ENCODE measurements around the gene RNF157. TPM values are rescaled to one million over a fixed set of nuclear protein-coding genes. Genes with fewer than 3 reads are reported as not detected.
"Not testable (repeated sequence)": the region's sequence is repeated elsewhere in the genome, so short reads cannot be mapped to it uniquely, and the experiment has no call there.

Gene RNF157
- total RNA-seq, 1 donor from 2014 or later, result 17.5 TPM

DNA sequence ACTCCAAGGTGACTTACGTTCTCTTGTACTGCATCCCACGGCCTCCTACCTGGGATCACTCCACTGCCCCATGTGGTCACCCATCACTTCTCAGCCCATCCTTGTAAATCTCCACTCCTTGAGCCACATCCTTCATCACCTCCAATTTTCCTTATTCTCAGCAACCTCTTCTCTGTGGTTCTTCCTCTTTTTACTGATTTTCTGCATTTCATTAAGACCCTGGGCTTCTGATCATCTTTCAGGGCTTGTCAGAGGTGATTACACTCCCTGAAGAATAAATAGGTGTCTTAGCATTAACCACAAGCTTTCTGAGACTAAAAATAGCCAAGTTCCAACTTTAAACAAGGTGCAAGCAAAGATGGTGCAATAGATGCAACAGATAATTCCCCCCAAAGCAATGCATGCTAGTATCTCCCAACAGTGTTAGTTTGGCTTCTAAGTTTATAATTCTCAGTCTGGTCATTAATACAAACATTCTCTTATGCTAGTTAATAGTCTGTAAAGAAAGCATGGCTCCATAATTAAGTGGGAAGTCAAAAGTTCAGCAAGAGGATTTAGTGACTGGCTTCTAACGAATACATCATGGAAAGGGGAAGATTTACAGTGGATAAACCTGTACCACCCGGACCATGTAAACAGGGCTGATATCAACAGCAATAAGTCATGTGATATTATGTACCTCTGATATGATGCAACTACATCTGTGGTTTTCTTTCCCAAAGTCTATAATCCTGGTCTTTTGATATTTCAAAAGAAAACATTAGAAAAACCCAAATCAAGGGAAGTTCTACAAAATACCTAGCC, 51.9 kb downstream of the RNF157 start:
- no peak for DNase-seq

DNA sequence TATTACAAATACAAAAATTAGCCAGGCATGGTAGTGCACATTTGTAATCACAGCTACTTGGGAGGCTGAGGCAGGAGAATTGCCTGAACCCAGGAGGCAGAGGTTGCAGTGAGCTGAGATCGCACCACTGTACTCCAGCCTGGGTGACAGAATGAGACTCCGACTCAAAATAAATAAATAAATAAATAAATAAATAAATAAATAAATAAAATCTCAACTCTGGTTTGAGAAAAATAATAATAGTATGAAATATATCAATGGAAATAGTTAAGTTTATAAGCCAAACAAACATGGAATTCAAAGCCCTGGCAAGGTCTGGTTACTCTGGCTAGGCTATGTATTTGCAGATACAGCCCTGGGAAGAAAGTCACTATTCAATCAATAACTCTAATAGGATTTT, 53.5 kb downstream of the RNF157 start:
- not testable (repeated sequence) for DNase-seq

DNA sequence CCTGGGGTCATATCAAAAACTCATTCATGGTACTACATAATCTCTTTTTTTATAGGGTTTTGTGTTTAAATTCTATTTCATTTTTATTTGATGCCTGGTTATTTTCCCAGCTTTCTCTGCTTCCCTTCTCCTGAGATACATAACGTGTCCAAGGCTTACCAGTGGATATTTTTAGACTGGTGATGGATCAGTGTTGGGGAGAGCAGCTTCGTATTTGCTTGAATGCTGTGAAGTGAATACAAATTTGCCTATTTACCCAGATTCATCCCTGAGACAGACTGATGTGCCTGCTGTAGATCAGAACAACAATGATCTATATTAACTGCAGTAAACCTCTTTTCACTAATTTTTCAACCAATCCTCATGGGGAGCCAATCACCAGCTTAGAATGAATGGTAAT, 56.0 kb downstream of the RNF157 start:
- DNase-seq, result no peak

DNA sequence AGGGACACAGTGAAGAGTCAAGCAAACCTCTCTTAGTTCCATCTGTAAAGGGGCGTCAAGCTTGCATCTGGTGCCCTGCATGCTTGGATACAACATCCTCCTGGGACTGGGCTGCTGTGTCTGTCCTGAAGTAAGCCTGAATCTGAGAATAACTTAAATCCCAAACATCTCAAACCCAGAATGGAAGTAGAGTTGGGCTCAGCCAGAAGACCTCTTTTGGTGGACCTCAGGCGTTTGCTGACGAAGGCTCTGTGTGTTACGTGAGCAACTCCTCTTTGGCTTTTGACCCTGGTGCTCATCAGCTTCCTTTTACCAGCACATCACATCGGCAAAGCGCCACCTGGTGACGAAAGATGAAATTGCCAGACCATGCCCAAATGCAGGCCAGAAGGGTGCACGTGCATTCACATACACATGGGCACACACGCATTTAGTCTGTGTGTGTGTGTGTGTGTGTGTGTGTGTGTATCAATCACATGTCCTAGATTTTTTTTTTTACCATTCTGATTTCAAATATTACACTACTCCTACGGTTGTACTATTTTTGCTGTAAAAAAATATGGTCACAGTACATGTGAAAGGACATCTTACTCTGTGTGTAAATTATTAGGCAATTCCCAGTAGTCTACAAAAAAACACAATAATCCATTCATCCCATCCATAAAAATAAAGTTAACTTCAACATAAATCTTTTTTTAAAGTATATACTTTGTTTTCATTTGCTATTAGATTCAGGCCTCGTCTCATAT, 58.1 kb downstream of the RNF157 start:
- peak; percentile 76 for DNase-seq

DNA sequence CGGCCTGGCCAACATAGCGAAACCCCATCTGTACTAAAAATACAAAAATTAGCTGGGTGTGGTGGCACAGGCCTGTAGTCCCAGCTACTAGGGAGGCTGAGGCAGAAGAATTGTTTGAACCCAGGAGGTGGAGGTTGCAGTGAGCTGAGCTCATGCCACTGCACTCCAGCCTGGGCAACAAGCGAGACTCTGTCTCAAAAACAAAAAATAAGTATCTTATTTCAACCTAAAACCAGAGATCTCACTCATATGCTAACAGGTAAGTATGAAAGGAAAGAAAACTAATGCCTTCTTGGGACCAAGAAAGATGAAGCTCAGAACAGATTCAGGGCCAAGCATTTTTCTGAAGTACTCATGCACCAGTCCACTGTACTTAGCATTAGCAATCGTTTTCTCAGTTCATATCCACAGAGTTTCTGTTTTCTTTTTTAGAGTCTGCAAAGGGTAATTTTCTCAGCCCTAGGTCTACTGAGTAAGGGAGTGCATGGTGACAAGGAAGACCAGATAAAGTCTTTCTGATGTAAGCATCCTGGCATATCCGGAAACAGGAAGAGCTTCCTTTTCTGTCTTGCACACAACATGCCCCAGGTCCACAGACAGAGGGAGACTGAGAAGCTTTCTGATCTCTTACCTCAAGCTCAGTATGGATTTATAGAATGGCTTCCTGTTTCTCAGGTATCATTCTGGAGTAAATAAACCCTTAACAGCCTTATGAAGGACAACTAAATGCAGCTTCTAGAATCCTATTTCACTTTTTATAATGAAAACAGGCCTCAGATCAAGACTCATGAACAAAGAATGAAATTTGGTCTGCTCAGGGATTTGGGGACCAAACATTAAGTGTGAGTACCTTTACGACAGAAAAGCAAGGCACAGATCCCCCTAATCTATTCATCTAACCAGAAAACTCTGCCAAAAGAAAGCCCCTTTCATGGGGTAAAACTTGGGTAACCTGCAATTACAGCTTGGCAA, 60.5 kb downstream of the RNF157 start:
- DNase-seq, result no peak

DNA sequence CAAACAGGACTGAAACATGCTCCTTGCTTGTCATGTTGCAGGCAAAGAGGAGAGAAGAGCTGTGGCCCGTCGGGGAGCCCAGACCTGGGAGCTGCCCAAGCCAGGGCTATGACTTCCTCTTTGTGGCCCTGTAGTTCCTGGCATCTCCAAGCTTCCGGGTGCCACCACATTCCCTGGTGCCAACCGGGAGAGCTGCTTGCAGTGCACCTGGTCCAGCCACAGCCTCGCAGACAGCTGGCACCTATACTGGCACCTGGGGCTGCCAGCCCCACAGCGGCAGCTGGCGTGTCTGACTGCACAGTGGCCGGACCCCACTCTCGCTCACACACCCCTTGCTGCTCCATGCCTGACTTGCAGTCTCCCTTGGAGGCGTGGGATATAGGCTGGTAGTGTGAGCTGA, 62.2 kb downstream of the RNF157 start:
- no peak for DNase-seq

DNA sequence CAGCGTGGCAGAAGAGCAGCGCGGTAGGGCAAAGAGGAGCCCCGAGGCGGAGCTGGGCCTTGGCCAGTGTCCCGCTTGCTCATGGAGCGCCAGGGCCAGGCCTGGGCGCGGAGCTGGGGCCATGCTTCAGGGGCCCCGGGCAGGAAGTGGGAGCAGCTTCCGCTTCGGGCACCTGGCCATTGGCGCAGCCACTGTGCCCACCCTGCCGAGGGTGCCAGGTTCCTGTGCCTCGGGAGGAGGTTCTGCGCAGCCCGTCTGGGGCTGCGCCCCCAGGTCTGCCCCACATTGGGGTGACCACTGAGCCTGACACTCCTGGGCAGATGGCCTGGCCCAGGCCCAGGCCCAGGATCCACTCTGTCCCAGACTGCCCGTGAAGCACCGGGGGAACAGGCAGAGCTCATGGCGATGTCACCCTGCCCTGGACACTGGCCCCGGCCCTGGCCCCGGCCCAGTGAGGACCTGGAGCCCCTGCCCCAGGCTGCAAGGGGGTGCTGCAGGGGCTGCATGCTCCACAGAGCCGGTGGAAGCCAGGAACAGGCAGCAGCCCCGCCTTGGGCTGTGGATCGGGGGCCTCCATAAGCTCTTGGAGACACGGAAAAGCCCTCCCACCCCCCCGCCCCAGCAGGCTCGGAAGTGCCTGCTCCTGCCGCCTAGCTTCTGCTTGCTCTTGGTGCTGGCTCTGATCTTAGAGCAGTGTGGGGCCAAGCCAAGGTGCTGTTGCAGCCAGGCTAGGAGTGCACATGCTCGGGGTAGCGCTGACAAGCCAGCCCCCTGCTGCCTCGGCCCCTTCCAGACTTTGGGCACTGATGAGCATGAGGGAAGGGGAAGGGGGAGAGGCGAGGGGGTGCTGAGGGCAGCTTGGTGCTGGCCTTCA, 63.4 kb downstream of the RNF157 start:
- no peak for DNase-seq

DNA sequence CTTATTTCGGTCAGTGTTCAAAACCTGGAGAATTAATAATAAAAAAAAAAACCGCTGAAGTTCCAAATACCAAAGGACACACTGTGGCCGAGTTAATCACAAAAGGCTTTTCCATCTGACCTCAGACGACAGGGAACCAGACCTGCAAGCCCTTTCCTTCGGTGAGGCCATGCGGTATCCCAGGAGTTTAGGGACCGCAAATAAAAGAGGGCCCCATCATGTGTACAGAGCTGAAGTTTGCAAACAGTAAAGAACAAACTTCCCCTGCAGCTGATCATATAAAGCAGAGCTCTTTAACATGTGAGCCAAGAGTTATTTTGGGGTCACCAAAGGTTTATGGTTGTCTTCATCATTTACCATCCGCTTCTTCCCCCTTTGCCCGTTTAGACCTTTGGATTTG, 66.3 kb downstream of the RNF157 start:
- DNase-seq, result no peak

DNA sequence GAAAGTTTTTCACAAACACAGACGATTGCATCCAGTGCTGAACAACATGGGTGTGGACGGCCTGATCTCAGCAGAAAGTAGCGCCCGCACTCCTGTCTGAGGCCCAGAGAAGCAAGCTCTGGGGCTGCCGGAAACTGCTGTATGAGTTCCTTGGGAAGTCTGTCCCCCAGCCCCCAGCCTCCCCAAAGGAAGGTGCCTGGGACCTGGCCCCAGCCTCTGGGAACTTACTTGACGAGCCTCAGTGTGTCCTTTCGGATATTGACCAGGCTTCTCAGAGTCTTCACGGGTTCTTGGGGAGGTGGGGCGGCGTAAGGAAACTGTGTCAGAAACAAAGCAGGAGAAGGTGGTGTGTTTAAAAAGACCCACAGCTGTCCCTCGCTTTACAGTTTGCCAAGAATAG, 66.8 kb downstream of the RNF157 start:
- DNase-seq, result no peak

DNA sequence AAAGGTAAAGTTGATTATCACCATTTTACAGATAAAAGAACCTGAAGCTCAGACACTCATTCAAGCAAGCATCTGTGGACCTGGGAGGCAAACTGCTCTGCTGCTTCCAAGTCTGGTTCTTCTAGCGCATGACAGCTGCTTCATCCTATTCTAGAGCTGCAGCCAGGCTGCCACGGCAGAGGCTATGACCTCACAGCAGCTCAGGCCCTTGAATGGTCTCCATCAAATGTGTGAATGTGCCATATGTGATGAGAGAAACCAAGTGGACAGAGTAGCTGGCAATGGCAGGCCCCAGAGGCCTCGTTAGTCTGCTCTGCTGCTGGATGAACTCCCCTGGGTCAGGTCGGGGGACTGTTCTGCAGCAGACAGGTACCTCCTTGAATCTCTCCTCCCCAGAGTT, 68.6 kb downstream of the RNF157 start:
- DNase-seq, result no peak

DNA sequence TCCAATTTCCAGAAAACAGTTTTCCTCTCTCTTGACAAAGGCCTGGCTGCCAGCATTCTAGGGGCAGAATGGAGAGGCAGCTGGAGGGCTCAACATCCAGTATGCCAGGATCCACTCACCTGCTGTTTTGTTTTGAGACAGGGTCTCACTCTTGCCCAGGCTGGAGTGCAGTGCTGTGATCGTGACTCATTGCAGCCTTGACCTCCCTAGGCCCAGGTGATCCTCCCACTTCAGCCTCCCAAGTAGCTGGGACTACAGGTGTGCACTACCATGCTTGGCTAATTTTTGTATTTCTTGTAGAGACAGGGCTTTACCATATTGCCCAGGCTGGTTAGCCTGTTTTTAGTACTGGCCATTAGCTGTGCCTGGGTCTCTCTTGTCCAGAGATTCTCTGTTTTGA, 70.2 kb downstream of the RNF157 start:
- no peak for DNase-seq

DNA sequence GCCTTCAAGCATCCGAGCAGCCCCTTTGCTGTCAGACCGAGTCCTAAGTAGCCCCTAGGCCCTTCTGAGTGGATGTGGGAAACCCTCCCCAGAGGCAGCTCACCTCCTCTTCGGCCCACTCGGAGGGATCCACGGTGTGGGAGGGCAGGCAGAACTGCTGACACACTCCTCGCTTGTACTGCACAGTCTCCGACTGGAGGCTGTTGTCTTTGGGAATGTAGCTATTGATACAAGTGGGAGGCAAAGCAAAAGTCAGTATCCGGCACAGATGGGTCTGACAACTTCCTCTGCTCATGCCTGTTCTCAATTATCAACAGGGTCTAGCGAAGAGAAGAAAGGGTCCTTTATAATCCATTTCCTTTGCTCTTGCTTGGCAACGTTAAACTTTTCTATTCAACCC, 73.4 kb downstream of the RNF157 start:
- DNase-seq, result no peak

DNA sequence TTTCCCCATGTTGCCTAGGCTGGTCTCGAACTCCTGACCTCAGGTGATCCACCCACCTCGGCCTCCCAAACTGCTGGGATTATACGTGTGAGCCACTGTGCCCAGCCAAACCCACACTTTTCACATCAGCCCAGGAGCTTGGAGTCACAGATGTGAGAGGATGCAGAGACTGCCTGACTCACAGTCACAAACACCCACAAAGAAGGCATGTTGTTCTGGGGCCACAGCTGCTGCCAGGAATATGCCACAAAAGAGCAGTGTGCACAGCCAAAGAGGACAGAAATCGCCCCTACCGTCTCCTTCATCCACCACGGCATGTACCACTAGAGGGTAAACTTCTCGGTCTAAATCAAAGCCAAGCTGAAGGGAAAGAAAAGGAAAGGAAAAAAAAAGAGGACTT, 74.1 kb downstream of the RNF157 start:
- peak; percentile 84 for DNase-seq

DNA sequence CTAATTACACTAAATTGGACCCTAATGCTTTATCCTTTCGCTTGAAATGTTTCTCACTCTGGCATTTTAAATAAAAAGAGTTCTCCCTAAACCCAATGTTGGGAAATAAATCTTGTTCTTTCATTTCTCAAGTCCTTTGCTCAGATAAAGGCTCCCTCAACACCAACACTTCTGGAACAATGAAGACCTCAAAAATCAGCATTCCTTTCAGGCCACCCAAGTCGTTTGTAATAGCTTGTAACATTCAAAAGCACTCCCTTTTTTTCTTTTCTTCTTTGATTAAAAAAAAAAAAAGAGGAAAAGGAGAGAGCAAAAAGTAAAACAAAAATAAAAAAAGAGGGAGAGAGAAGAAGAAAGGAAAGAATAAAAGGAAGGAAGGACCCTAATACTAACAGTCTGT, 76.0 kb downstream of the RNF157 start:
- no peak for DNase-seq

DNA sequence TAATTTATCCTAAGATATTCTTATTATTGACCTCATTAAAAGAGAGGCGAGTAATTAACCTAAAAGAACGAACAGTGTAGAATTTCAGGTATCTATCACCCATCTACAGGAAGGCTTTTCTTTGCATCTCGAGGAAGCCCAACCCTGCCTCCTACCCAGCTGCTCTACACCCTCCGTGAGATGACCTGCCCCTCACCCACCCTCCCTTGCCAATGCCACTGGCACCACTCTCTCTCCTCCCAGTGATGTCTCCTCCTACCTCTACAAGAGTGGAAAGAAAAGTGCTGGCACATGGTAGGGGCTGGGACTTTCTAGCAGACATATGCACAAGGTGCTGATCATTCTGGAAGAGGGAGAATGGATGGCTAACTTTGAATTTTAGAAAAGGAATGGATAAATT, 76.4 kb downstream of the RNF157 start:
- no peak for DNase-seq

DNA sequence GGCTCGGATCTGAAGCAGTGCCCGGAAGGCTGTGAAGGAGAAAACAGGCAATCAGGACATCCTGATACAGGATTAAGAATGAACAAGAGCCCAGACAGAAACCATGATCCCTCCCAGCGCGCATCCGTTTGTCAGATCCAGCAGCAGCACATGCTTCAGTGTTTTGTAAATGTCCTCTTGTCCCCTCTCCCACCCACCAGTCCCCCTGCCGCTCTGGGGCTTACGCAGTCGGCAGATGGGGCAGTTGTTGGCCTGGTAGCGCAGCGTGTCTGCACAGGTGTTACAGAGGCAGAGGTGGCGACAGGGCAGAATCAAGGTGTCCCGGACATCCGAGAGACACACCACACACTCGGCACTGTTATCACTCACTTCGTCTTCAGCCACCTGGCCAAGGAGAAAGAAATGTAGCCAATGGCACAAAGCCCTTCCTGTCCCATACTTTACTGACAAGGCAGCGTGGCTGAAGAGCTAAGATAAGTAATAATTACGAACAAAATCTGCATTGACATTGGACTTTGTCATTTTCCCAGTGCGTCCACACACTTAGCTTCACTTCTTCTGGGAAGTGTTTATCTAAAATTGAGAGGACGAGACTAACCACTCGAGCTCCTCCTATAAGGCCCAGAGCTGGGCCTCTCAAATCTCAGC, 78.5 kb downstream of the RNF157 start:
- no peak for DNase-seq

DNA sequence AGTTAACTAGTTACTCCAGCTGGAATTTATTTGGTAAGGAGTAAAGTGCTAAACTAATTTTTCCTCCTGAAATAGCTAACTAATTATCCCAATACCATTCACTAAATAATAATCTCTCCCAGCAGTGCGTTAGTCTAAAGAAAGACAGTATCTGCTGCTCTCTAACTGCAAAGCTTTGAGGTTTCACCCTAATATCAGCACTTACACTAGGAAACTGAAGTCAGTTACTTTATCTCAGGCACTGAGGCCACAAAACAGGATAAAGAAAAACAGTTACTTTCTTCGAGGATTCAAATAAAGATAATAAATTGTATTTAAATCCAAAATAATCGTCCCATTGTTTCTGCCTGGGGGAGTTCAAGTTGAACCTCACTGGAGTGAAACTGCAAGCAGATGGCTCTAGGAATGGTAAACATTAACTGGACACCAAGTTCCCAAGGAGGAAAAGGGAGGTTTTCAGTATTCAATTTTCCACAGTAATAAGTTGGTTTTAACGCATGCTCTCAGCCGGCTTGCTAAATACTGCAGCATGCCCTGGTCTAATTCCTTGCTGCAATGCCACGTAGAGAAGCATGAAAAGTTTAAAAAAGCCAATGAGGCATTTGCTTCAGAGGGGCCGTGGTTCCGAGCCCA, 79.3 kb downstream of the RNF157 start:
- DNase-seq, result no peak

DNA sequence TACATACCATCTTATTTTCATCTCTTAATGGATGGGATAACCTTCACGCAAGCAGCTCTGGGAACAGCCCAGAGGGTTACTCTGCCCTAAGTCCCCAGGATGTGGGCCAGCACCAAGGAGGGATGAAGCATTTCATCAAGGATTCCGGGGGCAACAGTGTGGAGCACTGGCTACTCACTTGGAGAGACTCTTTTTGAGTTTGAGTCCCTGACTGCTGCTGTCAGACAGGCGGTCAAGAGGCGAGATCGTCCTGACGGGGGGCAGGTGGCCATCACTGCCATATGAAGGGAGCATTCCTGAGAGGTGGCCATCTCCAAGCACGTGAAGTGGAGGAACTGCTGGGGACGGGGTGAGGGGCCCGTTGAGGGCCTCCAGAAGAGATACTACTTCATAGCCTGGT, 81.1 kb downstream of the RNF157 start:
- no peak for DNase-seq

DNA sequence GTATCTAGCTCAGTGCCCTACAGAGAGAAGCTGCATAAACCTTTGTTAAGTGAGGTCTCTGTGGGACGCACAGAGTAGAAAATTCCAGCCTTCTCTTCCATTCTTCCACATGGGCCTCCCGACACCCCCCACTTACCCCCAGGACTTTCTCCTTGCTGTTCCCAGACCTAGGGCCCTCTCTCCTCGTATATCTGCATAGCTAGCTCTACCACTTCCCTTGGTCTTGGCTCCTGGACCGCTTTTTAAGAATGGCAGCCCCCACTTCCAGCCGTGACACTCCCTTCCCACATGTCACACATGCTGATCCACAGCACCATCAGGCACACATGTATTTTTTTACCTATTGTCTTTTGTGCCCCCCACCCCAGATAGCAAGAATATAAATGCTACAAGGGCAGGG, 82.5 kb downstream of the RNF157 start:
- DNase-seq, result no peak

DNA sequence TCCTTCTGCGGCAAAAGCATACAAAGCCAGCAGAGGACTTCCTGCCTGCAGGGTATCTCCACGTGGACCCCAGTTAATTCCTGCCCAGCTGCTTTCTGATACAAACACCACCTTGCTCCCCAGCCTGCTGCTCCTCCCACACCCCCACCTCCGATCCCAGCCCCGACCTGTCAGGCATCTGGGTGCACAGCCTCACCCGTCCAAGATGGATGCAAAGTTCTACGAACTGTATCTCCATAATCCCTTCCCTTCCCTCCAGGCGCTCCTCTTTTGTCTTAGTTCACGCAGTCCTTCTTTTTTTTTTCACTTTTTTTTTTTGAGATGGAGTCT, 83.7 kb downstream of the RNF157 start:
- DNase-seq, result no peak

All from occipital lobe (tissue), 2 donors.